SU-DHL-6 (cell line): ENCODE data around the gene UBE2E1.

Experiments used
- H2AFZ ChIP-seq: fragments of 200-600 bp; sonication (generic); 2 replicates; pipeline ENCODE4 v1.6.1; 2014; ENCODE audit warnings: low read depth, mild to moderate bottlenecking, moderate library complexity, mixed read lengths, antibody characterized with exemption, low read length; ENCODE audit not compliant: severe bottlenecking
- H3F3A ChIP-seq: fragments of 200-600 bp; shearing (Covaris generic); 2 replicates; pipeline ENCODE4 v1.6.0; 2016; ENCODE audit warnings: antibody characterized with exemption, mild to moderate bottlenecking; ENCODE audit not compliant: insufficient read depth
- H3K27ac ChIP-seq: fragments of 200-600 bp; sonication (generic); 2 replicates; pipeline ENCODE4 v1.5.1; 2016; ENCODE audit warnings: low read depth, mild to moderate bottlenecking, low read length, moderate library complexity, mixed read lengths
- H3K27me3 ChIP-seq: fragments of 200-600 bp; sonication (generic), shearing (Covaris generic); 2 replicates; pipeline ENCODE4 v1.6.0; 2014; ENCODE audit warnings: mild to moderate bottlenecking, low read length
- H3K36me3 ChIP-seq: fragments of 200-600 bp; sonication (generic); 2 replicates; pipeline ENCODE4 v1.6.1; 2014; ENCODE audit warnings: mild to moderate bottlenecking, low read length, mixed read lengths
- H3K4me2 ChIP-seq: fragments of 300-600, 200-600 bp; shearing (Covaris generic), sonication (generic); 2 replicates; pipeline ENCODE4 v1.6.0; 2014; ENCODE audit warnings: low read length, low read depth, mild to moderate bottlenecking; ENCODE audit not compliant: poor library complexity, severe bottlenecking
- H3K4me3 ChIP-seq: fragments of 200-600 bp; sonication (generic); 2 replicates; pipeline ENCODE4 v1.5.1; 2014; ENCODE audit warnings: antibody characterized with exemption, low read length, mild to moderate bottlenecking, mixed read lengths; ENCODE audit not compliant: insufficient read depth, poor library complexity, severe bottlenecking
- H3K79me2 ChIP-seq: fragments of 200-600 bp; sonication (generic); 2 replicates; pipeline ENCODE4 v1.6.1; 2014; ENCODE audit warnings: mild to moderate bottlenecking, low read length, moderate library complexity; ENCODE audit not compliant: insufficient read depth
- H3K9ac ChIP-seq: fragments of 200-600 bp; sonication (generic); 2 replicates; pipeline ENCODE4 v1.7.0; 2014; ENCODE audit warnings: mild to moderate bottlenecking, low read length
- H3K9me2 ChIP-seq: fragments of 200-600 bp; sonication (generic); replicated peaks from 2 replicates; pipeline ENCODE4 v1.6.1; 2014; ENCODE audit warnings: low read length; ENCODE audit not compliant: insufficient read depth
- H3K9me3 ChIP-seq: fragments of 200-600 bp; sonication (generic); 2 replicates; pipeline ENCODE4 v1.6.1; 2014; ENCODE audit warnings: low read length, mixed read lengths; ENCODE audit not compliant: insufficient read depth
- H4K20me1 ChIP-seq: fragments of 200-600 bp; sonication (generic); 2 replicates; pipeline ENCODE4 v1.6.1; 2014; ENCODE audit warnings: low read depth, mild to moderate bottlenecking, antibody characterized with exemption, low read length, moderate library complexity, mixed read lengths
- CTCF ChIP-seq: fragments of 200-600 bp; sonication (generic); IDR thresholded peaks from one replicate; pipeline ENCODE4 v1.5.1; 2017; ENCODE audit warnings: antibody characterized with exemption, mild to moderate bottlenecking, low read length, moderate library complexity; ENCODE audit not compliant: insufficient read depth, poor library complexity, severe bottlenecking
- EZH2phosphoT487 ChIP-seq: fragments of 200-600 bp; sonication (generic), shearing (Covaris generic); conservative IDR thresholded peaks from 2 replicates; pipeline ENCODE4 v1.6.1; 2018; ENCODE audit warnings: mild to moderate bottlenecking, antibody characterized with exemption, low read length, moderate library complexity, mixed read lengths

The UBE2E1 gene

GRCh38 chr3:23767546-23767945 is 38.2 kb upstream of the UBE2E1 start:
- no peak overlapping the region for H2AFZ ChIP-seq
- no peaks in the 10 kb centered on the region for H3K27me3 ChIP-seq
- no peak overlapping the region for H3K4me2 ChIP-seq
- no peak overlapping the region for H3K4me3 ChIP-seq
- H3K36me3 ChIP-seq: no peaks in the 10 kb centered on the region
- H3K9me3 ChIP-seq: no peaks in the 10 kb centered on the region
- no peak for TF ChIP-seq CTCF
- no peak for TF ChIP-seq EZH2phosphoT487
- no peak overlapping the region for H3K27ac ChIP-seq
- H3F3A ChIP-seq: peaks cover 1% of the 10 kb centered on the region
- no peak overlapping the region for H3K9ac ChIP-seq
- no peaks in the 10 kb centered on the region for H4K20me1 ChIP-seq
- no peaks in the 10 kb centered on the region for H3K9me2 ChIP-seq
- H3K79me2 ChIP-seq: no peaks in the 10 kb centered on the region

GRCh38 chr3:23775254-23775909 is 30.4 kb upstream of the UBE2E1 start:
- H3K27me3 ChIP-seq: no peaks in the 10 kb centered on the region
- no peak for TF ChIP-seq EZH2phosphoT487
- TF ChIP-seq CTCF: no peak

GRCh38 chr3:23776352-23776891 is 29.3 kb upstream of the UBE2E1 start:
- no peaks in the 10 kb centered on the region for H3K36me3 ChIP-seq
- TF ChIP-seq EZH2phosphoT487: no peak
- TF ChIP-seq CTCF: no peak
- H3K27me3 ChIP-seq: no peaks in the 10 kb centered on the region
- H3K27ac ChIP-seq: no peak overlapping the region
- no peaks in the 10 kb centered on the region for H3K9me3 ChIP-seq
- no peak overlapping the region for H3K9ac ChIP-seq
- H2AFZ ChIP-seq: no peak overlapping the region
- no peaks in the 10 kb centered on the region for H3K9me2 ChIP-seq
- H3K4me3 ChIP-seq: no peak overlapping the region
- no peaks in the 10 kb centered on the region for H4K20me1 ChIP-seq
- H3F3A ChIP-seq: no peaks in the 10 kb centered on the region
- no peak overlapping the region for H3K4me2 ChIP-seq
- H3K79me2 ChIP-seq: no peaks in the 10 kb centered on the region

More at GRCh38 chr3:23775254-23775909, 30.4 kb upstream of the UBE2E1 start:
- Histone ChIP-seq H3K36me3 (no peaks in the 10 kb centered on the region), H3K9me2 (no peaks in the 10 kb centered on the region), H3K4me3 (no peak overlapping the region), H3K4me2 (no peak overlapping the region), H2AFZ (no peak overlapping the region), H3K9me3 (no peaks in the 10 kb centered on the region), H3F3A (no peaks in the 10 kb centered on the region), H3K27ac (no peak overlapping the region), H3K79me2 (no peaks in the 10 kb centered on the region), H3K9ac (no peak overlapping the region), H4K20me1 (no peaks in the 10 kb centered on the region)
